Measurements from ENCODE around the gene LYRM1.
"Not testable (repeated sequence)": the region's sequence is repeated elsewhere in the genome, so short reads cannot be mapped to it uniquely, and the experiment has no call there.

The LYRM1 gene

DNA sequence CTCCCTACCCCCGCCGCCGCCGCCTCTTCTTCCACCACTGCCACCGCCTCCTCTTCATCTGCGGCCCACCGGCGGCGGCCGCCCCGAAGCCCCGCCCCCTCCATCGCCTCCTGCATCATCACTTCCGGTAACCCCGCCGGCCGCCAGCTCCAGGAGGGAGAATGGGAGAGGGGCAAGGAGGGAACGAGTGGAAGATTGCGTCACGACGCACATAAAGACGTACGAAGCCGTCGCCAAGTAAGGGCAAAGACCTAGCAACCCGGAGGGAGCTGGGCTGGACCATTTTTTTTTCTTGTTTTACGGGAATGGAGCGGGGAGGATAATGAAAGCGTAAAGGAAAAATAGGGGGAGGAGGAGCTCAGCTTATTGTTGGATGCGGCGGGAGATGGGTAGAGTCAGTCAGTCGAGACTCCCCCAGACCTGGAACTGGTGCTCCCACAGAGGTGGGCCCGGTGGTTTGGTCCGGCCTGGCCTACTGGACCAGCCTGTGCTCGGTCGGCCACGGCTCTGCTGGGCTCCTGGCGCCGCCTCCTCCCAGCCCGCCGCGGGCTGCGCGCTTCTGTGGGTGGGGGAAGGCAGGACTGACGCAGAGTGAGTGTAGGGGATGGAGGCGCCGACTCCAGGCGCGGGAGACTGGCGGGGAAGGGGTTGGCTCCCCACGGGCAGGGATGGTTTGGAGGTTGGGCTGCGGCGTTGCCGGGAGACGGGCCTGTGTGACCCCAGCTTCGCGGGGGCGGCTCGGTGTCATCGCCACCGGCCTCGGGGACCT is at the start of gene LYRM1, which contains the start of gene DCUN1D3:
Gene LYRM1, plus strand, starts transcription at position 473 of the 769 bp plus-strand sequence. CDS start 14,785 bp downstream, outside the sequence.
Gene DCUN1D3, minus strand, starts transcription at position 60 of the 769 bp plus-strand sequence. CDS start 37,820 bp downstream, outside the sequence.
- peak; percentile 89 for DNase-seq

DNA sequence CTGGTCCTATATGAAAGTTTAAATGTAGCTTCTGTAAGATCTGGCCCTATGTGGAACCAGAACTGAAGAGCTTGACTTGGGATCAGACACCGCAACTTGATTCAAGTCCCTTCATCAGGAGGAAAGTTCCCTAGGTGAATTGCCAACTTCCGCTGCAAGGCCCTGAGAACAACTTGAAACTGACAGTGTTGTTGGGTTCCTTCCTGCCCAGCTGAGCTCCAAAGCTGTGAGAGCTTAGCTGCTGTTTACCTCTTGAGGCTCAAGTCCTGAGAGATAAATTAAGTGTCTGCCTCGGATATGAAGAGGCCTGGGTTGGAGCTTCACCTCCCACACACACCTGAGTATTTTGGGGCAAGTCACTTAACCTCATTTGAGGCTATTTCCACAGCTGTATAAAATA is 49.6 kb upstream of the LYRM1 start:
- no peak for DNase-seq

GRCh38 chr16:20851601-20852000 is 49.0 kb upstream of the LYRM1 start:
- DNase-seq = no peak

DNA sequence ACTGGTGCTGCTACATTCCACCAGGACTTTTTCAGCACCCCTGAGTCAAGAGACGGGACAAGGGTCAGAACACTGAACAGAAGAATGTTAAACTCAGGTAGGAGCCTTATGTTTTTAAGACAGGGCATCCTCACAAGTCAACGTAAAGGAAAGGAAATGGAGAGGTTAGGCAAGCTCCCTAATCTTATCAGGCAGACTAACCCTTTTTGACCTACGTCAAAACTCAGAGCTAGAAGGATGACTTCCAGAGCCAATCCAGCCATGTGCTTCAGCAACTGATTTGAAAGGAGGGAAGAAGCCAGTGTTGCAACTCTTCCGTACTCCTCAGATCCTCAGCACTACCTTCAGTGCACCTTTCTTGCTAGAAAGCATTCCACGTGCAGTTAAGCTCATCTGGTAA is 47.4 kb upstream of the LYRM1 start:
- no peak for DNase-seq

DNA sequence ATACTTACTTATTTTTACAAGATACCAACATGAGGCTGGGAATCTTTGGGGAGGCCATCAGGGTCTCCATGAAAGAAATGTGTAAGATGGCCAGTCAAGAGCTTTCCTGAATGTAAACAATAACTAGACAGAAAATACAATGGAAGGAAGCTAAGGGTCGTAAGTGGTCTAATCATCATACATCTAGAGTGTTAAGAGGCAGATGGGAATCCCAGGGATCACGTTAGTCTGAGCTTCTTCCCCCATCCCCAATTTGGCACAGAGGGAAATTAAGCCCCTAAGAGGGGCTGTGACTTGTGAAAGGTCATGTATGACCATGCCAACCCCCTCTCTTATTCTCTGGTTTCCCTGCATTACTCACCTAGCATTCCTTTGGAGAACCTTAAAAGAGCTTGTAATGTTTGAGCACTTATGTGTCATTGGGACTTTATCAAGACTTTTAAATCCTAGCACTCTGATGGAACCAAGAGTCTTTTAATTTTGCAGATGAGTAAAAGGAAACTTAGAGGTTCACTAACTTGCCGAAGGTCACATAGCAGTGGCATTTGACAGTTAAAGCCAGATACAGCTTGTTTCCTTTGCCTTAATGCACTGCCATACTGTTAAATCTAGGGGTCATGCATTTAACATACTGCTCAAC is 46.5 kb upstream of the LYRM1 start:
- DNase-seq = no peak

GRCh38 chr16:20854963-20855362 is 45.6 kb upstream of the LYRM1 start:
- no peak for DNase-seq

GRCh38 chr16:20857281-20857680 is 43.3 kb upstream of the LYRM1 start:
- DNase-seq = no peak

DNA sequence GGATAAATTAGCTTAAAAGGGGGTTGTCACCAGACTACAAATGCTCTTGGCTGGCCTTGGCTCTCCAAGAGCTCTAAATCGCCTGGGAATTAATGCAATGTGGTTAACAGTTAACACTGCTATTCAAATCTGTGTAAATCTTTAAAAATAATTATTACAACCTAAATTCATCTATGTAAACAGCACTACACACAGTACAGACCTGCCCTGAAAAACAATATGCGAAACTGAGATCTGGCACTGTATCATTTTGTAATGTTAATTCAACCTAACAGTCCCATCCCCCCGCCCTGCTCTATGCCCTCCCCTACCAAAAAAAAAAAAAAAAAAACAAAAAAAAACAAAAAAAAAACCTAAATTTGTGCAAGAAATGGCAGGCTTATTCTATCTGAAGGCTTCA is 41.3 kb upstream of the LYRM1 start:
- no peak for DNase-seq

DNA sequence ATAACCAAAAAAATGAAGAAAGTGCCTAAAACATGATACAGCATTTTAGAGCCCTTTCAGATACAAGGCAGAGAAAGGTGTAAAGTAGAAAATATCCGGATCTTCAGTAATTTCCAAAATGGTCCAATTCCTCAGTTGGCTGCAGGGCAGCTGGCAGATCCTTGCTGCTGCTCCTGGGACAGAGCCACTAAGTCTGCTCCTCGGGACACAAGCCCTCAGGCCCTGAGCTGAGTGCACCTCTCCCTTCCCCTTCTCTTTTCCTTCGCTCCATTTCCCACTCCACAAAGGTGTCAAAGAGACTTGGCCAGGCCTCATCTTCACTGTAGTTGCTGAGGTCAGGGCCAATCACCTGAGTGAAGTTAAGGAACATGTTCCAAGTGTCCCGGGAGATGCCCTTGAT is 40.9 kb upstream of the LYRM1 start:
- no peak for DNase-seq

DNA sequence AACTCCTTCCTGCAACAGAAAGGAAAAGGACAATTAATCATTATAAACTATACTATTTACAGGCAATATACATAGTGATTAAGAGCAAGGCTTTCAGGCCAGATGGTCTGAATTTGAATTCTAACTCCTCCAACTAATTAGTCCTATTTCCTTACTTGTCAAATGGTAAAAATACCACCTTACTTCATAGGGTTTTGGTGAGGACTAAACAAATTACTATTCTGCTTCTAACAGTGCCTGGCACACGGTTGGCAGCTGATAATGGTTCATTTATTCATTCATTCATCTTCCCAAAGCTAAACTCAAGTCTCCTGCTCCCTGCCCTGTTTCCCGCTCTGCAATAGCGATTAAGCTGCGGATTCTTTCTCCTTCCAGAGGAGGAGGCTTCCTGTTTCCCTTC is 40.2 kb upstream of the LYRM1 start:
- no peak for DNase-seq

DNA sequence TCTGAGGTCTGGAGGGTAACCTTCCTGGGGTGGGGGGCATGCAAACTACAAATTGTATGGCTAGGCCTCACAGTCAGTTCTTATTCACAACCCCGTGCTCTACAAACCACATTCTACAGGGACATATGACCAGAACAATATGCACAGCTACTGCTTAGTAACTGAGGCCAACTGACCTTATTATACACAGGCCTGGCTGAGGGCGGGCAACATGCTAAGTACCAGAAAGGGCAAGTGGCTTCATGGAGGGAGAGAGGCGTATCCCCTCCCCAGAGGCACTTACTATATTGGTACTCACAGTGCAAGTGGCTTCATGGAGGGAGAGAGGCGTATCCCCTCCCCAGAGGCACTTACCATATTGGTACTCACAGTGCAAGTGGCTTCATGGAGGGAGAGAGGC is 39.6 kb upstream of the LYRM1 start:
- not testable (repeated sequence) for DNase-seq

DNA sequence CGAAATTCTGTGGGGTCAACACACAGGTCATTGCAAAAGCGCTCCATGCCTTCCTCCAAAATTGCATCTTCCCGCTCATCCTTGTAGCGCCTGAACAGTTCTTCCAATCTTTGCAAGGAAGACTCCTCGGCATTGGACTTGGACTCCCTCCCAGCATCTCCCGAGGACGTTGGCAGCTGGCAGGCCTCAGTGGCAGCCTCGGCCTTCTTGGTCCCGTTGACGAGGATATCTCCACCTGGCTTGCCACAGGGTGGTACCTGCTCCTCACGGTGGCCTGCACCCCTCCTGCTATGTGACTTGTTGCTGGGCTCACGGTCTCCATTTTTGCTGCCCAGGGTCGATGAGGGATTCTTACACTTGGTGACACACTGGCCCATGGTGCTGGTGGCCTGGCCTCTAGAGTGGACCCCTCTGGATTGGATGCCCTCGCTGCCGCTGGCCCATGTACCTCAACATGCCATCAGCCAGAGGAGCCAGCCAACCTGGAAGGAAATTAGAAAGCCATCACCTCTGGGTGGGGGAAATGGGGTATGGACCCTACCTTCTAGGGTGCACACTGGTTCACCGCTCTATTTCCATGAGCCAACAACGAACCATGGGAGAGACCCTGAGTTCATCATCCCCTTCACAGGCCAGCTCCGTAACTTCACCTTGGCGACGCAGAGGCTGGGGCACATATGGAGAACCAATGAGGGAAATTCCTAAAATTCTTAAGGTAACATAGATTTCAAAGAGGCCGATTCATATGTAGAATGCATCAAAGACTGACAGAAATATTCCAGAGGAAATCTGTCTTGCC is 38.2 kb upstream of the LYRM1 start:
- DNase-seq = no peak

DNA sequence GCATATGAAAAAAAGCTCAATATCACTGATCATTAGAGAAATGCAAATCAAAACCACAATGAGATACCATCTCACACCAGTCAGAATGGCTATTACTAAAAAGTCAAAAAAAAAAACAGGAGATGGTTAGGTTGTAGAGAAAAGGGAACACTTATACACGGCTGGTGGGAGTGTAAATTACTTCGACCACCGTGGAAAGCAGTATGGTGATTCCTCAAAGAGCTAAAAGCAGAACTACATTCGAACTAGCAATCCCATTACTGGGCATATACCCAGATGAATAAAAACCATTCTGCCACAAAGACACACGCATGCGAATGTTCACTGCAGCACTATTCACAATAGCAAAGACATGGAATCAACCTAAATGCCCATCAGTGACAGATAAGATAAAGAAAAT is 36.2 kb upstream of the LYRM1 start:
- DNase-seq = not testable (repeated sequence)

- DNase-seq = no peak
These were observed 35.0 kb upstream of the LYRM1 start for GRCh38 chr16:20865420-20866131.

- peak; percentile 99 for DNase-seq
These were observed 34.3 kb upstream of the LYRM1 start for GRCh38 chr16:20866145-20866772.

- DNase-seq = no peak
These were observed 33.8 kb upstream of the LYRM1 start for GRCh38 chr16:20866801-20867200.

GRCh38 chr16:20867585-20867984 is 33.0 kb upstream of the LYRM1 start:
- no peak for DNase-seq

- DNase-seq = no peak
These were observed 31.7 kb upstream of the LYRM1 start for GRCh38 chr16:20868890-20869289.

GRCh38 chr16:20870122-20870820 is 30.3 kb upstream of the LYRM1 start:
- DNase-seq = peak; percentile 53

- DNase-seq = no peak
These were observed 29.3 kb upstream of the LYRM1 start for GRCh38 chr16:20871258-20871657.

DNA sequence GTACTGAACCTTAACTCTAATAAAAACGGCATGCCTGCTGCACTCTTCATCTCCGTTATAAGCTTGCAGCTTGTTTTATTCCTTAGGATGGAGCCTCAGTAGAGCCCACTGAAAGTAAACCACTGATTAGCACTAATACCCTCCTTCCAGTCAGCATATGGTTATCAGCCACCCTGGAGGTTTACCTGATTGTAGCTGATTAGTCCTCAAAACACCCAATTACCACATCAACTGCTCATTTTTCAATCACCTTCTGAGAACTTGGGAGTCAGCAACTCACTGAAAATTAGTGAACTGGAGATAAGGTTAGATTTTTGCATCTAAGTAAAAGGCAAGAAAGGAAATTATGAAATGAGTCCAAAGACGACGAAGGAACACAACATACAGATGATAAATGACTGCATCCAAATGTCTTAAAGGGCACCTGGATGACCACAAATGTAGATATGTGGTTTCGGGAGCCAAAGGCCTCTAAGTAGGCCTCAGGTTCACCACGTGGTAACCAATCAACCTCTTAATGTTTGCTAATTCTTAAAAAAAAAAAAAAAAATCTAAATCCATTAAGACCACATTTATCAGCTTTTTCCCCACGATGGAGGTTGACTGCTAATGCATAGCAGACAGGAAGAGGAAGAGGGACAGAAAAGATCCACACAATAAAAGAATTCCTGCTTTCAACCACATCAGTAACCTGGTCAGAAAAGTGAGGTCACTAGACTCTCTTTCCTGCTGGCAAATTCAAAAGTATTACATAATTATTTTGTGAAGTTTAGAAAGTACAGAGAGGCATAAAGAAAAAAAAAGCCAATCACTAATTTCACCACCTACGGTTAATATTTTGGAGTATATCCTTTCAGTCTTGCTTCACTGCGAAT is 28.4 kb upstream of the LYRM1 start:
- DNase-seq = no peak
